Esophagus squamous epithelium (tissue), 5 donors: Measurements from ENCODE around the gene TBRG4. TPM values are rescaled to one million over a fixed set of nuclear protein-coding genes. Genes with fewer than 3 reads are reported as not detected.
A peak's percentile ranks its signal among the peaks of the same experiment; 100 is the strongest.

ENCODE experiments used
- DNase-seq: peaks from one replicate; lab custom pipeline; 2025; lab: John Stamatoyannopoulos, UW
- H3K27ac ChIP-seq, 4 donors: fragments of 200-600 bp; sonication (generic); one replicate each; pipeline ENCODE4 v1.5.1; 2016 to 2019; ENCODE audit warnings: mild to moderate bottlenecking in 1 of 4
- H3K27me3 ChIP-seq, 4 donors: fragments of 200-600 bp; sonication (generic); 1 replicate in 3 of 4; 2 replicates in 1 of 4; pipeline versions ENCODE4 v1.5.1 to v1.6.0; 2017 to 2021; ENCODE audit warnings: antibody characterized with exemption in 1 of 4
- H3K36me3 ChIP-seq, 3 donors: fragments of 200-600 bp; sonication (generic); one replicate each; pipeline ENCODE4 v1.5.1; 2016 to 2019
- H3K4me1 ChIP-seq, 3 donors: fragments of 200-600 bp; sonication (generic); one replicate each; pipeline ENCODE4 v1.5.1; 2017 to 2019
- H3K4me3 ChIP-seq, 4 donors: fragments of 200-600 bp; sonication (generic); 1 replicate in 3 of 4; 2 replicates in 1 of 4; pipeline ENCODE4 v1.5.1; 2016 to 2019; ENCODE audit warnings: mild to moderate bottlenecking in 2 of 4, moderate library complexity in 1 of 4
- H3K9me3 ChIP-seq, 3 donors: fragments of 200-600 bp; sonication (generic); one replicate each; pipeline ENCODE4 v1.5.1; 2016 to 2019
- POLR2A ChIP-seq, 4 donors: fragments of 450-650 bp; IDR thresholded peaks; one replicate each; pipeline ENCODE4 v1.6.1; 2017; ENCODE audit warnings: antibody characterized with exemption in 4 of 4, mild to moderate bottlenecking in 4 of 4, moderate library complexity in 3 of 4
- WGBS, 2 donors: methylation state at CpG; one replicate each; pipeline ENCODE4 v1.1.5; 2018; 5-methylcytosine and 5-hydroxymethylcytosine counted together
- intact Hi-C: fragments of 100-400 bp; cut with DNase I; formaldehyde crosslinking; loops from one replicate; pipeline ENCODE4 v1.15.0; 2022
- total RNA-seq, 4 donors: library from RNA; depleted of rRNA; stranded (reverse); fragments of >200 nt; gene quantifications; one replicate each; pipeline ENCODE4 v1.1.0, GENCODE V29; 2016
- TF ChIP-seq, protein P1 (sequence below), 6 experiments: fragments of 450-650 bp in 4 of 6; fragments of 200-600 bp in 2 of 6; sonication (generic) in 2 of 6; IDR thresholded peaks; one replicate each; pipeline ENCODE4 v1.5.1; 2016 to 2019; ENCODE audit warnings: antibody characterized with exemption in 6 of 6, mild to moderate bottlenecking in 4 of 6, moderate library complexity in 4 of 6
- donor health status: DM: yes; HTN: yes; CAD: no.

TBRG4 gene
- total RNA-seq, 4 donors from 2014 or later: 52.9 to 79.5 (median 65.4) TPM

- TF ChIP-seq, protein P1, sequence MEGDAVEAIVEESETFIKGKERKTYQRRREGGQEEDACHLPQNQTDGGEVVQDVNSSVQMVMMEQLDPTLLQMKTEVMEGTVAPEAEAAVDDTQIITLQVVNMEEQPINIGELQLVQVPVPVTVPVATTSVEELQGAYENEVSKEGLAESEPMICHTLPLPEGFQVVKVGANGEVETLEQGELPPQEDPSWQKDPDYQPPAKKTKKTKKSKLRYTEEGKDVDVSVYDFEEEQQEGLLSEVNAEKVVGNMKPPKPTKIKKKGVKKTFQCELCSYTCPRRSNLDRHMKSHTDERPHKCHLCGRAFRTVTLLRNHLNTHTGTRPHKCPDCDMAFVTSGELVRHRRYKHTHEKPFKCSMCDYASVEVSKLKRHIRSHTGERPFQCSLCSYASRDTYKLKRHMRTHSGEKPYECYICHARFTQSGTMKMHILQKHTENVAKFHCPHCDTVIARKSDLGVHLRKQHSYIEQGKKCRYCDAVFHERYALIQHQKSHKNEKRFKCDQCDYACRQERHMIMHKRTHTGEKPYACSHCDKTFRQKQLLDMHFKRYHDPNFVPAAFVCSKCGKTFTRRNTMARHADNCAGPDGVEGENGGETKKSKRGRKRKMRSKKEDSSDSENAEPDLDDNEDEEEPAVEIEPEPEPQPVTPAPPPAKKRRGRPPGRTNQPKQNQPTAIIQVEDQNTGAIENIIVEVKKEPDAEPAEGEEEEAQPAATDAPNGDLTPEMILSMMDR (IDR thresholded peaks at IDR 0.05): no peak
- TF ChIP-seq POLR2A (IDR thresholded peaks at IDR 0.05): no peak
- intact Hi-C loops: no loop called here
- Histone ChIP-seq H3K4me3 (no peak overlapping the region), H3K36me3 (peaks cover 61 to 92% (median 72%) of the 10 kb centered on the region in 3 donors), H3K9me3 (no peaks in the 10 kb centered on the region), H3K27ac (no peak overlapping the region), H3K4me1 (peaks cover 5 to 23% (median 6%) of the 10 kb centered on the region in 3 donors), H3K27me3 (no peaks in the 10 kb centered on the region)
- 87% methylated on average over 6 of the region's 12 CpGs; no CpG with 5 or more reads in 1 of the 2 donors for WGBS, 2 donors
- no peak for DNase-seq
Observed at GRCh38 chr7:45101748-45102147, 9.7 kb downstream of the TBRG4 start.

GRCh38 chr7:45100761-45101480, 10.6 kb downstream of the TBRG4 start:
- TF ChIP-seq, protein P1 (IDR thresholded peaks at IDR 0.05): no peak
- TF ChIP-seq POLR2A (IDR thresholded peaks at IDR 0.05): no peak
- no peak for DNase-seq
- intact Hi-C loops: no loop called here
- no peak overlapping the region for H3K4me3 ChIP-seq
- 83% methylated on average over 1 of the region's 13 CpGs; no CpG with 5 or more reads in 1 of the 2 donors for WGBS, 2 donors
- no peaks in the 10 kb centered on the region for H3K9me3 ChIP-seq
- peaks cover 5 to 20% (median 6%) of the 10 kb centered on the region in 3 donors for H3K4me1 ChIP-seq
- H3K36me3 ChIP-seq: peaks cover 59 to 84% (median 63%) of the 10 kb centered on the region in 3 donors
- H3K27me3 ChIP-seq: no peaks in the 10 kb centered on the region
- H3K27ac ChIP-seq: no peak overlapping the region

DNA sequence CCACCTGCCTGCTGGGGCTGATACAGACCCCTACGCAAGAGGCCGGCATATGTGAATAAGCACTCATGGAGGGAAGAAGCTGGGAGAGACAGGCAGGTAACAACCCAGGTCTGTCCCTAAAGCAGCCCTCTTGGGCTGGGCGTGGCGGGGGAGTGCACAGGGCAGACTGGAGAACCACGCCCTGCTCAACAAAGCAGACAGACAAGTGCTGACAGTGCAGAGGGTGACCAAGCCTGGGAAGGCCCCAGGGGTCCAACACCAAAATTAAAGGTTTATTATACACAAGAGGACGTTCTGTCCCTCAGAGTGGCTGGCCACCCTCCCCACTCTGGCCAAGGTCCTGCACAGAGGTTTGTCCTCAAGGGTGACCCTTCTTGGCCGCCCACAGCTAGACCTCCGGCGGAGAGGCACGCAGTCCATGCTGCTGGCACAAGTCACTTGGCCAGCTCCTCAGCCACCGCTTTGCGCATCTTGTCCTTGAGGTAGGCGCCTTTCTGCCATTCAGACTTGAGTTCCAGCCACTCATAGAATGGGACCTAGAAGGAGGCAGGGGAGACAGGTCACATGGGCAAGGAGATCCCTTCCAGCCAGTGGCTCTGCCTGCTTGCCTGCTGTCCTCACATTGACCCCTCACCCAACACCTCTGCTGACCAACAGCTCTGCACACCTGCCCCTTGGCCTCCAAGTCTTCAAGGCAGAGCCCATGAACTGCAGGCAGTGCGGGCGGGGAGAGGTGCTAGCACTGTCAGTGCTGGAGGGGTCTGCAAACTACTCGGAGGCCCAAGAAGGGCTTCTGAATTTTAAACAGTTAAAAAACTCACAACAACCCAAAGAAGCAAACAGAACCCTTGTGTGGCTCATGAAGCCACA, 11.4 kb downstream of the TBRG4 start:
- Histone ChIP-seq H3K27ac (peak overlapping the region in 2 of 4 donors; percentile 19 to 32), H3K4me1 (peaks cover 5 to 20% (median 6%) of the 10 kb centered on the region in 3 donors), H3K4me3 (no peak overlapping the region), H3K36me3 (peaks cover 51 to 76% (median 55%) of the 10 kb centered on the region in 3 donors), H3K9me3 (no peaks in the 10 kb centered on the region), H3K27me3 (no peaks in the 10 kb centered on the region)
- DNase-seq: no peak
- 74 to 80% methylated on average over 3 to 8 of the region's 16 CpGs for WGBS, 2 donors
- TF ChIP-seq, protein P1 (IDR thresholded peaks at IDR 0.05): no peak
- TF ChIP-seq POLR2A (IDR thresholded peaks at IDR 0.05): no peak
- intact Hi-C loops: no loop called here

DNA sequence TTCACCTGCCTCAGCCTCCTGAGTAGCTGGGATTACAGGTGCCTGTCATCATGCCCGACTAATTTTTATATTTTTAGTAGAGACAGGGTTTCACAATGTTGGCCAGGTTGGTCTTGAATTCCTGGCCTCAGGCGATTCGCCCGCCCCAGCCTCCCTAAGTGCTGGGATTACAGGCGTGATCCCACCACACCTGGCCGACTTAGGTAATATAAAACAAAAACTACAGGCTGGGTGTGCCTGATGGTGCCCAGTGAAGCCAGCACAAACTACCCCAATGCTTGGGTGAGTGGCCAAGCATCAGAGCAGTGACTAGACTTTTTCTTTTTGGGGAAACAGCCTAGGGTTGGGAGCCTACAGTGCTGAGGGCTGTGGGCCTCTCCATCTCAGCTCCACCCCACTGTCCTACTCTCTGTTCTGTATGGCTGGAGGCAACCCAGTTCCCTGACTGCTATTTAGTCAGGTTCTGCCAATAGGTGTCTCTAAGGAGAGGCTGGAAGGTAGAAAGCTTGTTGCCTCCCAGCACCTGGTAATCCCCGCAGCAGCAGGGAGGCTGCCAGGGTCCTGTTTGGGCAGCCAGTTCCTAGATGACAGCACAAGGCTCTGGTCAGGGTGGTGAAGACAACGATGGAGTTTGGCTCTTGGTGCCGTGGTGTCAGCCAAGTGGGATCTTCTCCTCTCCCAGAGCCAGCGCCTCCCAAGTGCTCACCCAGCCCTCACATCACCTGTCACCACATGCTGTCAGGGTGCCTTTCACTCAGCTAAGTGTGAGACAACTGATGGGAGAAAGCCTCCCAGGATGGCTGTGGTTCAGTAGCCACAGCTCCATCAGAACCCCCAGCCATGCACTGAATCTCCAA, 12.3 kb downstream of the TBRG4 start:
- Histone ChIP-seq H3K27me3 (no peaks in the 10 kb centered on the region), H3K4me3 (no peak overlapping the region), H3K27ac (peak overlapping the region in 2 of 4 donors; percentile 19 to 32), H3K9me3 (no peaks in the 10 kb centered on the region), H3K36me3 (peaks cover 42 to 67% (median 46%) of the 10 kb centered on the region in 3 donors), H3K4me1 (peaks cover 5 to 20% (median 6%) of the 10 kb centered on the region in 3 donors)
- DNase-seq: no peak
- TF ChIP-seq POLR2A (IDR thresholded peaks at IDR 0.05): no peak
- TF ChIP-seq, protein P1 (IDR thresholded peaks at IDR 0.05): no peak
- WGBS, 2 donors: 23 to 68% methylated on average over 3 to 6 of the region's 10 CpGs
- intact Hi-C loops: no loop called here
